ENCODE results near the gene C1orf159.

Gene C1orf159

GRCh38 chr1:1136547-1137230 is 20.8 kb upstream of the C1orf159 start:
- Histone ChIP-seq H3K36me3 (replicated peaks in 1 of 2; ENCODE audit: control insufficient read depth in 2 of 2, insufficient read depth in 2 of 2, low read length in 2 of 2) (no peaks in the 10 kb centered on the region), H2BK5ac (ENCODE audit: low read length) (peak overlapping the region; percentile 9), H3K14ac (ENCODE audit: low read length) (peak overlapping the region; percentile 82), H3K4ac (ENCODE audit: low read length) (peak overlapping the region; percentile 89), H3K27ac (replicated peaks; ENCODE audit: low read length) (no peak overlapping the region), H3K4me1 (ENCODE audit: control insufficient read depth in 2 of 2, insufficient read depth in 1 of 2, low read depth in 1 of 2, low read length in 2 of 2) (peaks cover 2% of the 10 kb centered on the region in 2 donors), H3K79me1 (ENCODE audit: low read depth, low read length) (peaks cover 2% of the 10 kb centered on the region), H3K27me3 (ENCODE audit: control insufficient read depth in 3 of 3, insufficient read depth in 3 of 3, low read depth in 1 of 3, low read length in 3 of 3) (peaks cover 0 to 25% (median 20%) of the 10 kb centered on the region in 3 experiments), H3K4me2 (ENCODE audit: insufficient read depth, low read length, poor library complexity, severe bottlenecking) (no peak overlapping the region), H3K23ac (ENCODE audit: low read depth, low read length, poor library complexity) (peak overlapping the region; percentile 85), H4K91ac (ENCODE audit: low read depth, low read length, poor library complexity) (no peak overlapping the region), H3K9me3 (replicated peaks in 1 of 2; ENCODE audit: control insufficient read depth in 2 of 2, insufficient read depth in 1 of 2, low read depth in 1 of 2, low read length in 2 of 2) (no peaks in the 10 kb centered on the region), H2AK5ac (ENCODE audit: low read depth, low read length) (peak overlapping the region; percentile 98), H2BK15ac (ENCODE audit: low read length) (peak overlapping the region; percentile 100), H3K18ac (ENCODE audit: low read length) (peak overlapping the region; percentile 98), H3K4me3 (ENCODE audit: low read length in 2 of 2) (no peak overlapping the region), H2BK12ac (ENCODE audit: low read length) (peak overlapping the region; percentile 84), H2BK120ac (ENCODE audit: low read depth, low read length) (peak overlapping the region; percentile 87), H3K9ac (ENCODE audit: low read depth, low read length, poor library complexity) (no peak overlapping the region), H4K8ac (ENCODE audit: low read depth, low read length) (no peak overlapping the region), H2AFZ (ENCODE audit: low read length) (no peak overlapping the region)
- WGBS, 2 donors (ENCODE audit: extremely low coverage in 2 of 2, insufficient read length in 2 of 2, insufficient replicate concordance in 1 of 2) = no CpG with 5 or more reads among the region's 48 CpGs
- DNase-seq (ENCODE audit: low spot score) = no peak

GRCh38 chr1:1135339-1136136 is 19.6 kb upstream of the C1orf159 start:
- H4K91ac ChIP-seq (ENCODE audit: low read depth, low read length, poor library complexity) = peak overlapping the region; percentile 58
- H3K23ac ChIP-seq (ENCODE audit: low read depth, low read length, poor library complexity) = no peak overlapping the region
- peak overlapping the region; percentile 14 for H3K14ac ChIP-seq (ENCODE audit: low read length)
- H3K9ac ChIP-seq (ENCODE audit: low read depth, low read length, poor library complexity) = no peak overlapping the region
- H3K4me2 ChIP-seq (ENCODE audit: insufficient read depth, low read length, poor library complexity, severe bottlenecking) = no peak overlapping the region
- H2AK5ac ChIP-seq (ENCODE audit: low read depth, low read length) = peak overlapping the region; percentile 98
- H3K27ac ChIP-seq (replicated peaks; ENCODE audit: low read length) = no peak overlapping the region
- peak overlapping the region; percentile 100 for H2BK15ac ChIP-seq (ENCODE audit: low read length)
- H3K18ac ChIP-seq (ENCODE audit: low read length) = peak overlapping the region; percentile 42
- peaks cover 0 to 22% (median 20%) of the 10 kb centered on the region in 3 experiments for H3K27me3 ChIP-seq (ENCODE audit: control insufficient read depth in 3 of 3, insufficient read depth in 3 of 3, low read depth in 1 of 3, low read length in 3 of 3)
- no peak for DNase-seq (ENCODE audit: low spot score)
- H3K4me1 ChIP-seq (ENCODE audit: control insufficient read depth in 2 of 2, insufficient read depth in 1 of 2, low read depth in 1 of 2, low read length in 2 of 2) = no peaks in the 10 kb centered on the region
- H4K8ac ChIP-seq (ENCODE audit: low read depth, low read length) = no peak overlapping the region
- peaks cover 2% of the 10 kb centered on the region for H3K79me1 ChIP-seq (ENCODE audit: low read depth, low read length)
- no CpG with 5 or more reads among the region's 20 CpGs for WGBS, 2 donors (ENCODE audit: extremely low coverage in 2 of 2, insufficient read length in 2 of 2, insufficient replicate concordance in 1 of 2)
- H2BK120ac ChIP-seq (ENCODE audit: low read depth, low read length) = no peak overlapping the region
- H3K9me3 ChIP-seq (replicated peaks in 1 of 2; ENCODE audit: control insufficient read depth in 2 of 2, insufficient read depth in 1 of 2, low read depth in 1 of 2, low read length in 2 of 2) = no peaks in the 10 kb centered on the region
- no peaks in the 10 kb centered on the region for H3K36me3 ChIP-seq (replicated peaks in 1 of 2; ENCODE audit: control insufficient read depth in 2 of 2, insufficient read depth in 2 of 2, low read length in 2 of 2)
- H2BK5ac ChIP-seq (ENCODE audit: low read length) = peak overlapping the region; percentile 9
- H2AFZ ChIP-seq (ENCODE audit: low read length) = no peak overlapping the region
- H2BK12ac ChIP-seq (ENCODE audit: low read length) = no peak overlapping the region
- no peak overlapping the region for H3K4me3 ChIP-seq (ENCODE audit: low read length in 2 of 2)
- H3K4ac ChIP-seq (ENCODE audit: low read length) = no peak overlapping the region

- no peak overlapping the region for H3K4me3 ChIP-seq (ENCODE audit: low read length in 2 of 2)
- no peak overlapping the region for H4K8ac ChIP-seq (ENCODE audit: low read depth, low read length)
- H2BK120ac ChIP-seq (ENCODE audit: low read depth, low read length) = no peak overlapping the region
- no peak overlapping the region for H4K91ac ChIP-seq (ENCODE audit: low read depth, low read length, poor library complexity)
- H2BK12ac ChIP-seq (ENCODE audit: low read length) = no peak overlapping the region
- no peak overlapping the region for H2BK5ac ChIP-seq (ENCODE audit: low read length)
- H2AFZ ChIP-seq (ENCODE audit: low read length) = no peak overlapping the region
- no peak overlapping the region for H3K4ac ChIP-seq (ENCODE audit: low read length)
- peaks cover 0 to 24% (median 20%) of the 10 kb centered on the region in 3 experiments for H3K27me3 ChIP-seq (ENCODE audit: control insufficient read depth in 3 of 3, insufficient read depth in 3 of 3, low read depth in 1 of 3, low read length in 3 of 3)
- H3K9me3 ChIP-seq (replicated peaks in 1 of 2; ENCODE audit: control insufficient read depth in 2 of 2, insufficient read depth in 1 of 2, low read depth in 1 of 2, low read length in 2 of 2) = no peaks in the 10 kb centered on the region
- no CpG with 5 or more reads among the region's 28 CpGs for WGBS, 2 donors (ENCODE audit: extremely low coverage in 2 of 2, insufficient read length in 2 of 2, insufficient replicate concordance in 1 of 2)
- no peak overlapping the region for H3K27ac ChIP-seq (replicated peaks; ENCODE audit: low read length)
- no peaks in the 10 kb centered on the region for H3K36me3 ChIP-seq (replicated peaks in 1 of 2; ENCODE audit: control insufficient read depth in 2 of 2, insufficient read depth in 2 of 2, low read length in 2 of 2)
- peak overlapping the region; percentile 89 for H2BK15ac ChIP-seq (ENCODE audit: low read length)
- peak overlapping the region; percentile 48 for H3K18ac ChIP-seq (ENCODE audit: low read length)
- H2AK5ac ChIP-seq (ENCODE audit: low read depth, low read length) = peak overlapping the region; percentile 83
- no peak overlapping the region for H3K9ac ChIP-seq (ENCODE audit: low read depth, low read length, poor library complexity)
- no peak for DNase-seq (ENCODE audit: low spot score)
- peak overlapping the region; percentile 55 for H3K23ac ChIP-seq (ENCODE audit: low read depth, low read length, poor library complexity)
- no peaks in the 10 kb centered on the region for H3K4me1 ChIP-seq (ENCODE audit: control insufficient read depth in 2 of 2, insufficient read depth in 1 of 2, low read depth in 1 of 2, low read length in 2 of 2)
- H3K79me1 ChIP-seq (ENCODE audit: low read depth, low read length) = peaks cover 2% of the 10 kb centered on the region
- H3K4me2 ChIP-seq (ENCODE audit: insufficient read depth, low read length, poor library complexity, severe bottlenecking) = no peak overlapping the region
- no peak overlapping the region for H3K14ac ChIP-seq (ENCODE audit: low read length)
Observed at GRCh38 chr1:1134300-1134970, 18.5 kb upstream of the C1orf159 start.
